ENCODE measurements around the gene SLC6A1.

DNA sequence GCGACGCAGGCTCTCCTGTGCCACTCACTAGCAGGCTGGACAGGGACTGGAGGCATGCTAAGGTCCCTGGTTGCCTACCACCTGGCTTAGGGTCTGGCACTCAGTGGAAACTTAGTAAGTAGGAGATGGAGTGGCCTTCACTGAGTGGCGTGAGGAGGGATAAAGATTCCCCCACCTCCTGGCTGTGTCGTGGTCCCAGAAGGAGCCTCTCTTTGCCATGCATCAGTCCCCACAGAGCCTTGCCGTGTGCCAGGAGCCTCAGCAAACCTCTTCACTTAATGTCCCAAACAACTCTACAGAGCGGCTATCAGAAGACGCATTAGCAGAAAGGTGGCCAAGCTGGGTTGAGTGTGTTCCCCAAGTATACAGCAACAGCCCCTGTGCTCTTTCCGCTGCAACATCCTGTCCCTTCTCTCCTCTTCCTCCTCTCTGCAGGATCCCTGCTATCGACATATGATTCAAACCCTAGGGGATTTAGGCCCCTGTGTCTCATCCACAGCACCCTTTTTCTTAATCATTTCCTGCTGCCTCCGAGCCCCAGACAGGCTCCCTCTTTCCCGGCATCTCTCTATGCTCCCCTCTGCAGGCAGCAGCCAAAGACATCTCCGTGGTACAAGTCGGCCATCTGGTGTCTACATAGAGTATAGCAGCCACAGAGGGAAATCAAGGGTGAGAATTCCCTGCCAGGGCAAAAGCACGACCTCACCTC, 66.7 kb downstream of the SLC6A1 start:
- TF ChIP-seq CTCF (IDR thresholded peaks at IDR 0.05), result peak; percentile 62 to 76 (median 65)
- TF ChIP-seq POLR2AphosphoS5 (IDR thresholded peaks at IDR 0.05), result no peak
- no peak for TF ChIP-seq POLR2A (IDR thresholded peaks at IDR 0.05; ENCODE audit: low read depth)
- no peak for TF ChIP-seq EP300 (IDR thresholded peaks at IDR 0.05)
